OCI-LY7 (cell line): Measurements from ENCODE around the gene RRP9. TPM values are rescaled to one million over a fixed set of nuclear protein-coding genes. Genes with fewer than 3 reads are reported as not detected.

Experiments
- BruUV-seq: library from RNA; stranded (reverse); fragments of 400-500 nt; replicated peaks from 2 replicates; lab custom pipeline; 2021; lab: Mats Ljungman, UMichigan
- CTCF ChIA-PET: fragments of 300-600 bp; sonication (Branson Sonifier 250); formaldehyde crosslinking; loops from one replicate; lab custom pipeline; 2022; ENCODE audit warnings: antibody characterized with exemption; ENCODE audit not compliant: unreplicated experiment; lab: Charles Lee
- POLR2A ChIA-PET: fragments of 300-600 bp; sonication (Branson Sonifier 250); formaldehyde crosslinking; loops from one replicate; lab custom pipeline; 2022; ENCODE audit warnings: antibody characterized with exemption; lab: Charles Lee
- DNase-seq: peaks from one replicate; pipeline ENCODE4 v3.0.0-alpha.2; 2015; ENCODE audit warnings: low spot score
- H2AFZ ChIP-seq: fragments of 200-600 bp; sonication (generic), shearing (Covaris generic); 2 replicates; pipeline ENCODE4 v1.6.1; 2014; ENCODE audit warnings: mild to moderate bottlenecking, antibody characterized with exemption, low read length, moderate library complexity
- H3K27ac ChIP-seq: fragments of 200-600 bp; sonication (generic); 2 replicates; pipeline ENCODE4 v1.5.1; 2014; ENCODE audit warnings: mixed run types, low read depth, mild to moderate bottlenecking, moderate library complexity, low read length, inconsistent platforms; ENCODE audit not compliant: poor library complexity, severe bottlenecking
- H3K36me3 ChIP-seq: fragments of 200-600 bp; sonication (generic); 2 replicates; pipeline ENCODE4 v1.6.1; 2014; ENCODE audit warnings: mild to moderate bottlenecking, antibody characterized with exemption, low read length, moderate library complexity, mixed read lengths; ENCODE audit not compliant: insufficient read depth
- H3K4me1 ChIP-seq: fragments of 200-600 bp; sonication (generic); 2 replicates; pipeline ENCODE4 v1.5.1; 2014; ENCODE audit warnings: mild to moderate bottlenecking, low read length; ENCODE audit not compliant: insufficient read depth, poor library complexity, severe bottlenecking
- H3K4me2 ChIP-seq: fragments of 200-600 bp; sonication (generic); 2 replicates; pipeline ENCODE4 v1.6.1; 2014; ENCODE audit warnings: mild to moderate bottlenecking, low read length
- H3K4me3 ChIP-seq: fragments of 200-600 bp; sonication (generic); 2 replicates; pipeline ENCODE4 v1.5.1; 2014; ENCODE audit warnings: mild to moderate bottlenecking, low read depth, low read length; ENCODE audit not compliant: poor library complexity, severe bottlenecking
- H3K79me2 ChIP-seq: fragments of 200-600 bp; sonication (generic); 2 replicates; pipeline ENCODE4 v1.6.1; 2016; ENCODE audit warnings: low read depth, mild to moderate bottlenecking, low read length, moderate library complexity, mixed read lengths; ENCODE audit not compliant: insufficient read depth
- H3K9me2 ChIP-seq: fragments of 200-600 bp; sonication (generic); 2 replicates; pipeline ENCODE4 v1.6.1; 2016; ENCODE audit warnings: mild to moderate bottlenecking, low read length, mixed read lengths; ENCODE audit not compliant: insufficient read depth
- H3K9me3 ChIP-seq: fragments of 200-600 bp; sonication (generic); 2 replicates; pipeline ENCODE4 v1.6.1; 2014; ENCODE audit warnings: mild to moderate bottlenecking, mixed run types, low read length, mixed read lengths
- H4K20me1 ChIP-seq: fragments of 200-600 bp; sonication (generic); 2 replicates; pipeline ENCODE4 v1.6.1; 2014; ENCODE audit warnings: mild to moderate bottlenecking, antibody characterized with exemption, low read length, moderate library complexity, mixed read lengths; ENCODE audit not compliant: insufficient read depth
- EZH2phosphoT487 ChIP-seq: fragments of 200-600 bp; sonication (generic); IDR thresholded peaks from 2 replicates; pipeline ENCODE4 v1.6.1; 2018; ENCODE audit warnings: low read depth, borderline replicate concordance, mild to moderate bottlenecking, mixed run types, antibody characterized with exemption, low read length, moderate library complexity, mixed read lengths
- intact Hi-C: fragments of 100-400 bp; cut with micrococcal nuclease; formaldehyde crosslinking; loops from one replicate; pipeline ENCODE4 v1.10.0; 2022; ENCODE audit not compliant: unreplicated experiment
- total RNA-seq, 2 experiments: library from RNA; depleted of rRNA in 1 of 2; stranded (reverse); fragments of >200 nt in 1 of 2; shearing (Covaris generic) in 1 of 2; gene quantifications; 2 replicates each; pipeline ENCODE4 v1.2.3, GENCODE V29; 2014 to 2022
- TF ChIP-seq, protein P1 (sequence below): fragments of 200-600 bp; sonication (generic); conservative IDR thresholded peaks from 2 replicates; pipeline ENCODE4 v1.5.1; 2014; ENCODE audit warnings: mild to moderate bottlenecking, antibody characterized with exemption, low read length, moderate library complexity, mixed read lengths

RRP9 gene
- total RNA-seq, 2 experiments from 2014 or later = 34.4 to 41.1 TPM

GRCh38 chr3:51974963-51975851, 33.5 kb upstream of the RRP9 start, which contains the start of gene ABHD14A:
Gene ABHD14A (plus strand): TSS chr3:51975064. CDS start chr3:51975136, 72 bp downstream.
- no TSS peak for BruUV-seq
- H3K9me2 ChIP-seq = no peaks in the 10 kb centered on the region
- peak; percentile 72 for DNase-seq
- no peaks in the 10 kb centered on the region for H3K9me3 ChIP-seq
- intact Hi-C loops = loop anchor here (1.0 to 2.0 kb wide), 2 partner anchors 20 to 33 kb away; partner anchors contain the start of genes PARP3 and RPL29
- H3K4me3 ChIP-seq = peak within 1 kb of the TSS; percentile 76
- POLR2A ChIA-PET = interaction anchor here (0.7 kb wide), 1 partner anchor 33 kb away, joined by 3 read pairs; the partner anchor contains the start of genes PARP3 and RRP9
- TF ChIP-seq, protein P1, sequence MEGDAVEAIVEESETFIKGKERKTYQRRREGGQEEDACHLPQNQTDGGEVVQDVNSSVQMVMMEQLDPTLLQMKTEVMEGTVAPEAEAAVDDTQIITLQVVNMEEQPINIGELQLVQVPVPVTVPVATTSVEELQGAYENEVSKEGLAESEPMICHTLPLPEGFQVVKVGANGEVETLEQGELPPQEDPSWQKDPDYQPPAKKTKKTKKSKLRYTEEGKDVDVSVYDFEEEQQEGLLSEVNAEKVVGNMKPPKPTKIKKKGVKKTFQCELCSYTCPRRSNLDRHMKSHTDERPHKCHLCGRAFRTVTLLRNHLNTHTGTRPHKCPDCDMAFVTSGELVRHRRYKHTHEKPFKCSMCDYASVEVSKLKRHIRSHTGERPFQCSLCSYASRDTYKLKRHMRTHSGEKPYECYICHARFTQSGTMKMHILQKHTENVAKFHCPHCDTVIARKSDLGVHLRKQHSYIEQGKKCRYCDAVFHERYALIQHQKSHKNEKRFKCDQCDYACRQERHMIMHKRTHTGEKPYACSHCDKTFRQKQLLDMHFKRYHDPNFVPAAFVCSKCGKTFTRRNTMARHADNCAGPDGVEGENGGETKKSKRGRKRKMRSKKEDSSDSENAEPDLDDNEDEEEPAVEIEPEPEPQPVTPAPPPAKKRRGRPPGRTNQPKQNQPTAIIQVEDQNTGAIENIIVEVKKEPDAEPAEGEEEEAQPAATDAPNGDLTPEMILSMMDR = no peak
- TF ChIP-seq EZH2phosphoT487 = no peak
- CTCF ChIA-PET = interaction anchor here (1.3 kb wide), 1 partner anchor 34 kb away, joined by 3 read pairs; the partner anchor contains the start of gene RRP9
- H3K4me1 ChIP-seq = peaks cover 30% of the 10 kb centered on the region
- no peaks in the 10 kb centered on the region for H4K20me1 ChIP-seq
- H3K4me2 ChIP-seq = peak within 1 kb of the TSS; percentile 95
- peak within 1 kb of the TSS; percentile 95 for H2AFZ ChIP-seq
- no peaks in the 10 kb centered on the region for H3K36me3 ChIP-seq
- H3K27ac ChIP-seq = peak within 1 kb of the TSS; percentile 30
- no peaks in the 10 kb centered on the region for H3K79me2 ChIP-seq

DNA sequence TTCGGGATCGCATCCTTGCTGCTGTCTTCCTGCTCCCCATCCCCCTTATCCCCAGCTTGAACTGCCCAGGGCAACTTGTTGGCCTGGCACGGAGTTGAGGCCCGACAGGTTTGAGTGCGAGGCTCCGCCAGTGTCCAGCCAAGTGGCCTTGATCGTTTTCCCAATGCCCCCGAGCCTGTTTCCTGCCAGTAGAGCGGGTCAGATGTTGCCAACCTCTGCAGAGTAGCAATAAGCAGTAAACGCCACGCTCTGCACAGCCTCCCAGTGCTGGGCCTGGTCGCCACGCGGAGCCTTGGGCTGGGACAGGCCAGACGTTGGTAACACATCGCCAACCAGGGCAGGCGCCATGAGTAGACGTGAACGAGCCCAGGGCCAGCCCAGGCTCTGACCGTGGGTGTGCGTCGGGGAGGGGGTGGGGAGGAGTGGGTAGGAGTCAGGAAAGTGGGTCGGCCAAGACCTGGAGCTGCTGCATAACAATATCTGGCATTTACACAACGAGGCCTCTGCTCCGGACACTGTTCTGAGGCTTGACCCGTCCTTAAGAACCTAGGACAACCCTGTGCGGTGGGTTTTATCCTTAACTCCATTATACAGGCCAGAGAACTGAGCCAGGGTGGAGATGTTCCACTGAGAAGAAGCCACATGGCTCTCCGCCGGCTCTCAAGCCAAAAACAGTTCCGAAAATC, 32.7 kb upstream of the RRP9 start:
- no peaks in the 10 kb centered on the region for H3K9me3 ChIP-seq
- BruUV-seq = no TSS peak
- intact Hi-C loops = loop anchor here (1.0 to 2.0 kb wide), 2 partner anchors 20 to 32 kb away; partner anchors contain the start of genes PARP3 and RPL29
- H4K20me1 ChIP-seq = no peaks in the 10 kb centered on the region
- H3K27ac ChIP-seq = peak overlapping the region; percentile 30
- H3K4me3 ChIP-seq = peak overlapping the region; percentile 76
- ChIA-PET CTCF (interaction anchor here (0.5 to 1.3 kb wide), 3 partner anchors 12 to 41 kb away, joined by 3 to 4 read pairs (median 4); partner anchors contain the start of gene RRP9), POLR2A (interaction anchor here (0.8 to 0.9 kb wide), 2 partner anchors 32 to 33 kb away, joined by 3 read pairs; partner anchors contain the start of genes PARP3 and RRP9)
- H3K9me2 ChIP-seq = no peaks in the 10 kb centered on the region
- TF ChIP-seq EZH2phosphoT487 = no peak
- TF ChIP-seq, protein P1 = peak; percentile 1; the same call in 1 of the 2 replicates
- no peak for DNase-seq
- H3K79me2 ChIP-seq = no peaks in the 10 kb centered on the region
- H2AFZ ChIP-seq = peak overlapping the region; percentile 95
- H3K4me1 ChIP-seq = peaks cover 30% of the 10 kb centered on the region
- H3K36me3 ChIP-seq = no peaks in the 10 kb centered on the region
- peak overlapping the region; percentile 95 for H3K4me2 ChIP-seq
